GM12873 (cell line): ENCODE measurements around the gene MEAF6.
A peak's percentile ranks its signal among the peaks of the same experiment; 100 is the strongest.

Source experiments
- TF ChIP-seq, protein P1 (sequence below): IDR thresholded peaks from 2 replicates; pipeline ENCODE4 v1.5.1; 2012; ENCODE audit warnings: low read depth, mild to moderate bottlenecking, moderate library complexity, low read length, control low read depth; ENCODE audit not compliant: insufficient read depth; ENCODE audit errors: missing control alignments

The MEAF6 gene

DNA sequence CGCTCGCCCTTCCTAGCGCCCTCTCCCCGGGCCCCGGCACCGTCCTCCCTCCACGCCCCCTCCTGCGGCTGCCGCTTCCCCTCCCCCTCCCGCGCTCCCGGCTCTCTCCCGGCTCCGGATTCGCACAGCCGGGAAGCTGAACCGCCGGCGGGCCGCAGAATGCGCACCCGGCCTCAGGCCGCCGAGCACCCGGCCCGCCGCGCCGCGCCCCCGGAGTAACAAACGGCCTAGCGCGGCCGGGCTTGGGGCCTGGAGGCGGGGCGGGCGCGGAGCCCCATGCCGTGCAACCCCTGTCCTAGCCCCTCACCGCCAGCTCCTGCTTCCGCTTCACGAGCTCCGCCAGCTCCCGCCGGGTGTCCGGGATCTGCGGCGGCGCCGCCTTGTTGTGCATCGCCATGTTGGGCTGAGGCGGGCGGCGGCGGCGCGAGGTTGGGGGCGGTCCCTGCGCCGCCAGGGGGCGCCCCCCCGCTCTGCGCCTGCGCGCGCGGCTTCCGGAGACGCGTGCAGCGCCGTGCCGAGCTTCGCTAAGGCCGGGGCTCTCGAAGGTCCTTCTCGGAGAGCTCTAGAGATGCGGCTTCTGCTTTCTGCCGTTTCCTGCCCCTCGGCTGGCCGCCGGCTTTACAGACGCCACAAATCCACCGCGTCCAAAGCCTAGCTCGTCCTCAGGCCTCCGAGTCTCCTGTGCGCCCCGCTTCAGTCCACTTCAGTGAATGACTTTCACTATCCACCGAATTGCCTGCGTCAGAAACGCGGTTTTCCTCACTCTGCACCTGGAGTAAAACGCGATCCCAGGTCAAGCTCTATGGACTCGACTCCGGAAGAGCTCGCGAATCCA lies at the start of gene MEAF6:
MEAF6 (minus strand) TSS at position 417 of the 835 bp plus-strand sequence; CDS start at position 397, 20 bp downstream.
- TF ChIP-seq, protein P1, sequence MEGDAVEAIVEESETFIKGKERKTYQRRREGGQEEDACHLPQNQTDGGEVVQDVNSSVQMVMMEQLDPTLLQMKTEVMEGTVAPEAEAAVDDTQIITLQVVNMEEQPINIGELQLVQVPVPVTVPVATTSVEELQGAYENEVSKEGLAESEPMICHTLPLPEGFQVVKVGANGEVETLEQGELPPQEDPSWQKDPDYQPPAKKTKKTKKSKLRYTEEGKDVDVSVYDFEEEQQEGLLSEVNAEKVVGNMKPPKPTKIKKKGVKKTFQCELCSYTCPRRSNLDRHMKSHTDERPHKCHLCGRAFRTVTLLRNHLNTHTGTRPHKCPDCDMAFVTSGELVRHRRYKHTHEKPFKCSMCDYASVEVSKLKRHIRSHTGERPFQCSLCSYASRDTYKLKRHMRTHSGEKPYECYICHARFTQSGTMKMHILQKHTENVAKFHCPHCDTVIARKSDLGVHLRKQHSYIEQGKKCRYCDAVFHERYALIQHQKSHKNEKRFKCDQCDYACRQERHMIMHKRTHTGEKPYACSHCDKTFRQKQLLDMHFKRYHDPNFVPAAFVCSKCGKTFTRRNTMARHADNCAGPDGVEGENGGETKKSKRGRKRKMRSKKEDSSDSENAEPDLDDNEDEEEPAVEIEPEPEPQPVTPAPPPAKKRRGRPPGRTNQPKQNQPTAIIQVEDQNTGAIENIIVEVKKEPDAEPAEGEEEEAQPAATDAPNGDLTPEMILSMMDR, result peak; percentile 73

DNA sequence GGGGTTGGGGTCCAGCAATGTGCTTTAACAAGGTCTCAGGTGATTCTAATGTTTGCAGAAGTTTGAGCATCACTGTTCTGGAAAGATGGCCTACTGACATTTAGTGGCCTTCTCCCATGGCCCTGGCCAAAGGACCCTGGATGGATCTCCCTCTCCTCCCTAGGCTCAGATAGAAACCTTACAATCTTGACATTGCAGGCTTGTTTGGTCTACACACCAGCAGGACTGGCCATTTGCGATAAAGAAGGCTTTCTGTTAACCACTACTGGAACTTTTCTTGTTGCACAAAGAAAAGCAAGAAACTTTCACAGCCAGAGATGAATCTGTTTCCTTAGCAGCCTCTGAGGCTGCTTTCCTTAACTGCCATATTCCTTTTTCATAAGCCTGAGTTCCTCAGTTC lies 48.4 kb upstream of the MEAF6 start:
- TF ChIP-seq, protein P1, result no peak

DNA sequence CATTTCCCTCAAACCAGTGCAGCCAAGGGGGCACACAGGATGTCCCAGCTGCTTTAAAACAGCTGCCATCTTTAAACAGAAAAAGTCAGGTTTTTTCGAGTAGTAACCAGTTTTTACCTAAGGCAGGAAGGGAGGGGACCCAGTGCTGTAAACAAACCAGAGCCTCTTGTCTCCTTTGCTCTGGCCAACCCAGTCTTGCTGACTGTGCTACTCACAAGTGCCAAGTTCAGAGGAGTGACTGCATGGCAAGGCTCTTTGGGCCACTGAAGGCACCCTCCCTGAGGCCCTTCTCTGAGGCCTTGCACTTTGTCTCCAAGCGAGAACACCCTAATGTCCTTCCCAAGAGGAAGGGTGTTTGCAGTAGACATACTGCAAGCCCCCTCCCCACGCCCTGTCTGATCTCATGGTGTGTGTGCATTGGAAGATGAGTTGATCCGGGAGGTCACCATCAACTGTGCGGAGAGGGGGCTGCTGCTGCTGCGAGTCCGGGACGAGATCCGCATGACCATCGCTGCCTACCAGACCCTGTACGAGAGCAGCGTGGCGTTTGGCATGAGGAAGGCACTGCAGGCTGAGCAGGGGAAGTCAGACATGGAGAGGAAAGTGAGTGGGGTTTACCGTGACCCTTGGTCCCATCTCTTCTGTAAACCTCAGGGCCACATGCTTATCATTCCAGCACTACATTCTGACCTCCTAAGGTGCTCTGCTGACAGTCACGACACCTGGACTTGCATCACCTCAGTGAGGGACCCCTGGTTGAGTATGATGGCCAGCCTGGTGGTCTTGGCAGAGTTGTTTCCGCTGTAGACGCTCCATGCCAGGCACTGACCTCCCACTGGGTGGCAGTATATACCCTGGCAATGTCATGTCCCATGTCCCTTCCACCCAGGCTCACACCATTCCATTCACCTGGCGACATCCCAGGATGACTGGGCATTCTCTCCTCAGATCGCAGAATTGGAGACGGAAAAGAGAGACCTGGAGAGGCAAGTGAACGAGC lies 46.9 kb upstream of the MEAF6 start:
- TF ChIP-seq, protein P1, result peak; percentile 82

DNA sequence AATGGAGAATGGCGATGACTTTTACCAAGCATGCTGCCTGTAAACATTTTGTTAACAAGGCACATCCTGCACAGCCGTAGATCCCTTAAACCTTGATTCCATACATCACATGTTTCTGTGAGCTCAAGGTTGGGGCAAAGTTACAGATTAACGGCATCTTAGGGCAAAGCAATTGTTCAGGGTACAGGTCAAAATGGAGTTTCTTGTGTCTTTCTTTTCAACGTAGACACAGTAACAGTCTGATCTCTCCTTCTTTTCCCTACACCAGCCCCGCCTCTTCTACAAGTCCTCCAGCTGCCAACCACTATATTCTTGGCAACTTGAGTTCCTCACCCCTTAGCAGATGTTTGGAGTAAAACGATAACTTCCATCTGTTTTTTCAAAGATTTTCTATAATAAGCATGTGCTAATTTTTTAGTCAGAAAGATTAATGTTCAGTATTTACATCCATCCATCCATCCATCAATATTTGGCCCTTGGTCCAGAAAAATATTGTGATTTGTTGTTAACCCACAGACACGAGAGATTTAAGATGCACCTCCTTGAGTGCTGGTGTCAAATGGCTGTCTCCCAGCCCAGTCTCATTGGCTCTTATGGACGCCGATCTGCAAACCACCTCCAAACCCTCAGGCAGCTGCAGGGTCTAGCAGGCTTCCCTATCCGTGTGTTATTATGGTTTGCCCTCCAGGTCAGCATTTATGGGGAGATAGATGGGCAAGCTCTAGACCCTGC lies 46.0 kb upstream of the MEAF6 start:
- TF ChIP-seq, protein P1, result no peak

DNA sequence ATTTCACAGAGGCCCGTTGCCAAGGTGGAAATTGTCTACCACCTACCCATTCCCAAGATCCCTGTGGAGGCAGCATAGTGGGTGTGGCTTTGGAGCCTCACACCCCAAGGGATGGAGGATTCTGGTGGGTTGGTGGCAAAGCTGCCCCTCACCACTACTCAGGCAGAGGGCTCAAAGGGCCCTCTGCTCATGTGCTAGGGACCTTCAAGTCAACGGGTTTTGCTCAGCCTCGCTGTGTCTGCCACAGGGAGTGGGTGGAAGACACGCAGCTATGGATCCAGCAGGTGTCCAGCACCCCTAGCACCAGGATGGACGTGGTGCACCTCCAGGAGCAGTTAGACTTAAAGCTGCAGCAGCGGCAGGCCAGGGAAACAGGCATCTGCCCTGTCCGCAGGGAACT lies 44.5 kb upstream of the MEAF6 start:
- TF ChIP-seq, protein P1, result no peak

DNA sequence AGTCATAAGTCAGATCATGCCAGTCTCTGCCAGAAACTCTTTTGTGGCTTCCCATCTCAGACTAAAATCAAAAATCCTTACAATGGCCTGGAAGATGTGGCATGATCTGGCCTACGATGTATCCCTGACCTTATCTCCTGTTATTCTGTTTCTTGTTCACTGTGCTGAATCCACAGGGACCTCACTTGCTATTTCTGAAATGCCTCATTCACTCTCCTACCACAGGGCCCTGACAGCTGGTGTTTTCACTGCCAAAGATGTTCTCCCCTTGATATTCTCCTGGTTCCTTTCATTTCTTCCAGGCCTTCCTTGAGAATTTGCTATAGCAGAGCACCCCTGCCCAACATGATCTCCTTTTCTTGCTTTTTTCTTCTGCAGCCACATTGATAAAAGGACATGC lies 43.8 kb upstream of the MEAF6 start:
- TF ChIP-seq, protein P1, result no peak
